ENCODE measurements around the gene PDE11A.
"Not testable (repeated sequence)": the region's sequence is repeated elsewhere in the genome, so short reads cannot be mapped to it uniquely, and the experiment has no call there.

Gene PDE11A

DNA sequence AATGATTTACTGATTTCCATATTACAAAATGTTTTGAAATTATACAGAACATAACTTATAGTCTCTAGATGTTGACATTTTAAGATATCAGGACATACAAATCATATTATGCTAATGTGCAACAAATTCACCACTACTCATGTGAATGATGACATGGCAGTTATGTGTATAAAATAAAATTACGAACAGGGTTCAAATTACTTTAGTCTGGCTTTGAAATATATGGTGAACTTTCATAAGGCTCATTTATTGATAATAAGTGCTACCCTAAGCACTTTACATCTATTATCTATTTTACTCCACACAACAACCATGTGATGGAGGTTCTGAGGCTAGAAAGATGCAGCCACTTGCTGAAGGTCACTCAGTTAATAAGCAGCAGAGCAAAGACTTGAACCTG lies 62.8 kb downstream of the PDE11A start:
- no peak for DNase-seq (ENCODE audit: low read depth in 1 of 2, low spot score in 1 of 2)

- no peak for DNase-seq (ENCODE audit: low read depth in 1 of 2, low spot score in 1 of 2)
Observed at GRCh38 chr2:178008636-178009289, 63.8 kb downstream of the PDE11A start.

DNA sequence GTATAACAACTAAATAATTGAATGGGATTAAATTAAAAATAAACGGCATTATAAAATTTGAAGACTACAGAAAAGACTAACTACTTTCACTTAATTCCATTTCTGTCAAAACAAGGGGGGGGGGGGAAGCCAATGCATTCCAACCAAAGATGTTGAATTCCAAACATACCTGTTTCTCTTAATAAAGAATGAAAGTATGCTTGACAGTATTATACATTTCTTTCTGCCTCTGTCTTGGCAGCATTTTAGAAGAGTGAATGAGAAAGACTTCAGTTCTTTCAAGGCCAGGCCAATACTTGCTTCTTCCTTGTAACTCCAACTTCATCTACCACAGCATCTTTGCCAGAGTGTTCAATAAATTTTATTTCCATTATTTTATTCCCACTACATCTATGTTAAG lies 65.9 kb downstream of the PDE11A start:
- DNase-seq (ENCODE audit: low read depth in 1 of 2, low spot score in 1 of 2) = no peak

GRCh38 chr2:178005756-178006155 lies 66.8 kb downstream of the PDE11A start:
- no peak for DNase-seq (ENCODE audit: low read depth in 1 of 2, low spot score in 1 of 2)

DNA sequence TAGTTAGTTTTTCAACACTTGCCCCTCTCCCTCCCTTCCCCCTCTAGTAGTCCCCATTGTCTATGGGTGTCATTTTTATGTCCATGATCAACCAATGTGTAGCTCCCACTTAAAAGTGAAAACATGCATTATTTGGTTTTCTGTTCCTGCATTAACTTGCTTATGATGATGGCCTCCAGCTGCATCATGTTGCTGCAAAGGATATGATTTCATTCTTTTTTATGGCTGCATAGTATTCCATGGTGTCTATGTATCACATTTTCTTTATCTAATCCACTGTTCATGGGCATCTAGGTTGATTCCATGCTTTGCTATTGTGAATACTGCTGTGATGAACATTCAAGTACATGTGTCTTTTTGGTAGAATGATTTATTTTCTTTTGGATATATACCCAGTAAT lies 70.5 kb downstream of the PDE11A start:
- no peak for DNase-seq (ENCODE audit: low read depth in 1 of 2, low spot score in 1 of 2)

DNA sequence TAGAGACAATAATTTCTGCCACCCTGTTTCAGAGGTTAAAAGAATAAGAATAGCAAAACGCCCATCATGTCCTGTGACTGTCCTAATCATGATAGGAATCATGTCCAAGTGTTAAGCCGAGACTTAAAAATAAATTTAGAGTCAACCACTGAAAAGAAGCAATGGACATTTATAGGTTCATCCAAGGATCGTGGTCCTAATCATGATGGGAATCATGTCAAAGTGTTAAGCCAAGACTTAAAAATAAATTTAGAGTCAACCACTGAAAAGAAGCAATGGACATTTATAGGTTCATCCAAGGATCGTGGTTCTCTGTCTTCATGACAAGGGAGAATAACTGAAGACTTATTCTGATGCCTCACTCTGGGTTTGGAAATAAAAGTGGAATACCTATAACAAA lies 73.6 kb downstream of the PDE11A start:
- DNase-seq (ENCODE audit: low read depth in 1 of 2, low spot score in 1 of 2) = no peak

DNA sequence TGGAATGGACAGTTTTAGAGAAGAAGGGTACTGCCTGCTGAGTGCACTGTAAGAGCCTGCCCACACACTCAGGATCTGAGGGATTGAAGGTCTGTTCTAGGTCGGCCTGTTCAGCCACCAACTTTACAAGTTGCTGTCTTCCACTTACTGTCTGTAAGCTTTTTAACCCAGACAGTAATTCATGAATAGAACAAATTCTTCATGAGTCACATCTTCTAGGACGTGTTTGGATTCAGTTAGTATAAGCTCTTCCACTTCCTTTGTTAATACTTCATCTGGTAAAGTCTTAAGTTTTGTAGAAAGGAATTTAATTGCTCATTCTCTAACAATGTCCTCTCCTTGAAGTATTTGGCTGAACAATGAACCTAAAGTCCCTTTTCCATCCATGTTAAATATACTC lies 74.6 kb downstream of the PDE11A start:
- no peak for DNase-seq (ENCODE audit: low read depth in 1 of 2, low spot score in 1 of 2)

DNA sequence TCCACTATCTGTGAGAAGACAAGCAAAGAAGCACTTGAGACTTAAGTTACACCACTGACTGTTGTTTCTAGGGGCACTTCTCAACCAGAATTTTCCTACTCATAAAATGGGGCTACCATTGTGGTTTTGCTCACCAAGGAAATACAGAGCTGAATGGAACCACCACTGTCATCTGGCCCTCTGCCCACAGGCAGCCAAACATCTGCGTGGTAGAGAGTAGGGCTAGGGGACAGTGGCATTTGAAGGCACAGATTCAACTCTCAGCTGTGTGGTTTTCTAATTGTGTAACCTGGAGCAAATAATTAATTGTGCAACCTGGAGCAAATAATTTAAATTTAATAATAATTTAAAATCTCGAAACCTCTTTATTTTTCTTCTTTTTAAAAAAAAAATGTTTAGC lies 79.6 kb downstream of the PDE11A start:
- DNase-seq (ENCODE audit: low read depth in 1 of 2, low spot score in 1 of 2) = no peak

- DNase-seq (ENCODE audit: low read depth in 1 of 2, low spot score in 1 of 2) = no peak
Observed at GRCh38 chr2:177989029-177989885, 83.3 kb downstream of the PDE11A start.

DNA sequence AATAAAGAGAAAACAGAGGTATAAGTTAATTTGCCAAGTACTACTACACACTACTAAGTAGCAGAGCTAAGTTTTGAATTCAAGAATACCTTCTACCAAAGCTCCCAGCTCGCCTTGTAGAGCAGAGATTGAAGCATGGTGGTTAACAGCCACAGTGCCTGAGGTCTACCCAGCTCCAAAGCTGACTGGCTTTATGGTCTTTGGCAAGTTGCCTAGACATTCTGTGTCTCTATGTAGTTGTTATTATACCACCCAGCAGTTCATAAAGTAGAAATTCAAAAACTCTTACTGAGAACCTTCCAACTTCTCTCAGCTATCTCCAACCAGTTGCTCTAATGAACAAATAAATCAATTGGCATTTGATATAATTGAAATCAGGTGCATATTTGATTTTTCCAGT lies 87.8 kb downstream of the PDE11A start:
- DNase-seq (ENCODE audit: low read depth in 1 of 2, low spot score in 1 of 2) = no peak

- no peak for DNase-seq (ENCODE audit: low read depth in 1 of 2, low spot score in 1 of 2)
Observed at GRCh38 chr2:177983183-177983788, 89.3 kb downstream of the PDE11A start.

GRCh38 chr2:177972782-177973181 lies 99.8 kb downstream of the PDE11A start:
- DNase-seq (ENCODE audit: low read depth in 1 of 2, low spot score in 1 of 2) = no peak

- DNase-seq (ENCODE audit: low read depth in 1 of 2, low spot score in 1 of 2) = no peak
Observed at GRCh38 chr2:177972123-177972522, 100.5 kb downstream of the PDE11A start.

DNA sequence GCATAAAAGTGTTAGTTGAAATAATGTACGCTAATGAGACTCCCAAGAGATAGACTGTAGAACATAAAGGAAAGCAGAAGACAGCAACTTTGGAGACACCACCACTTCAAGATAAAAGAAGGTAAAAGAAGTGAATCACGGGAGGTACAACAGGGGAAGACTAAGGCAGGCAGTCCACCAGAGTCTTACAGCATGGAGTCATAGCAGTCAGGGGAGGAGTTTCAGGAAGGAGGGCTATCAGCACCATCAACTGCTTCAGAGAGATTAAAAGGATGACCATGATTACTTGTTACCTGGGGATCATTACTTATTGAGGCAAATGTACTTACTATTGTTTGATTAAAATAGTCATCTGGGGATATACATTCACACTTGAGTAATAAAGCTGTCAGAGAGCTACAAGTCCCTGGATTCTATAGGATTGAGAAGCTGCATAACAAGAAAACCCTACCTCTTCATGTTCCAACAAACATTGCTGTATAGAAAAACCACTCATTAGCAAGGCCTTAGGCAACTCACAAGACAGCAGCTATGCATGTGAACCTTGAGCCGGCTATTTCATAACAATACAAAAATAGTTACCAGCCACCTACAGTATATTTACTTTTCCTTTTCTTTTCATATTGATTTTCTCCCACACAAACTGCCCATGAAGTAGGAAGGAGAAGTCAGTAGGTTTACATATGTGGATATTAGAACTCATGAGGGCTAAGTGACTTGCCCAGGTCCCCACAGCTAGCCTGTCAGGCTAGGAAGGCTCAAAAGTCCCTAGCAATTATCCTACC lies 101.7 kb downstream of the PDE11A start:
- DNase-seq (ENCODE audit: low read depth in 1 of 2, low spot score in 1 of 2) = no peak

GRCh38 chr2:177964892-177965291 lies 107.7 kb downstream of the PDE11A start:
- no peak for DNase-seq (ENCODE audit: low read depth in 1 of 2, low spot score in 1 of 2)

- DNase-seq (ENCODE audit: low read depth in 1 of 2, low spot score in 1 of 2) = no peak
Observed at GRCh38 chr2:177952151-177952550, 120.4 kb downstream of the PDE11A start.

DNA sequence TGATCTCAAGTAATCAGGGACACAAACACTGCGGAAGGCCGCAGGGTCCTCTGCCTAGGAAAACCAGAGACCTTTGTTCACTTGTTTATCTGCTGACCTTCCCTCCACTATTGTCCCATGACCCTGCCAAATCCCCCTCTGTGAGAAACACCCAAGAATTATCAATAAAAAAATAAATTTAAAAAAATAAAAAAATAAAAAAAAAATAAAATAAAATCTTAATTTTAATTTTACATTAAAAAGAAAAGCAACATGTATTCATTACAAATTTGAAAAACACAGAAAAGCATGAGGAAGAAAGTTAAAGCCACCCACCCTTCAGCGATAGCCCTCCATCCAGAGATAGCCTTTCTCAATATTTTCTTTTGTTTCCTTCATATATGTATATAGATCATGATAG lies 125.0 kb downstream of the PDE11A start:
- DNase-seq (ENCODE audit: low read depth in 1 of 2, low spot score in 1 of 2) = not testable (repeated sequence)

DNA sequence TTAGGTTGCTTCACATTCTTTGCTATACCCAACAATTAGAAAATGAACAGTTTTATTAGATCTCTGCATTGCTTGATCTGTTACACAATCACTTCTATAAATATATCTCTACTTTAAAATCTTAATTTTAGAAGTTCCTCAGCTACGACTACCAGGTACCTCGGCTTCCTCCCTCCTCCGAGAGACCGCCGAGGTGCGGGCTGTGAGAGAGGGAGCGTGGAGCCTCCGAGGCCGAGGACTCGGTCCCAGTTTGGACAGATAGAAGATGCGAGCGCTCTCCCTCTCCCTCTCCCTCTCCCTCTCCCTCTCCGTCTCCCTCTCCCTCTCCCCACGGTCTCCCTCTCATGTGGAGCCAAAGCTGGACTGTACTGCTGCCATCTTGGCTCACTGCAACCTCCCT lies 128.0 kb downstream of the PDE11A start:
- DNase-seq (ENCODE audit: low read depth in 1 of 2, low spot score in 1 of 2) = not testable (repeated sequence)

- DNase-seq (ENCODE audit: low read depth in 1 of 2, low spot score in 1 of 2) = no peak
Observed at GRCh38 chr2:177942731-177943130, 129.8 kb downstream of the PDE11A start.

GRCh38 chr2:177939211-177939610 lies 133.4 kb downstream of the PDE11A start:
- DNase-seq (ENCODE audit: low read depth in 1 of 2, low spot score in 1 of 2) = no peak

DNA sequence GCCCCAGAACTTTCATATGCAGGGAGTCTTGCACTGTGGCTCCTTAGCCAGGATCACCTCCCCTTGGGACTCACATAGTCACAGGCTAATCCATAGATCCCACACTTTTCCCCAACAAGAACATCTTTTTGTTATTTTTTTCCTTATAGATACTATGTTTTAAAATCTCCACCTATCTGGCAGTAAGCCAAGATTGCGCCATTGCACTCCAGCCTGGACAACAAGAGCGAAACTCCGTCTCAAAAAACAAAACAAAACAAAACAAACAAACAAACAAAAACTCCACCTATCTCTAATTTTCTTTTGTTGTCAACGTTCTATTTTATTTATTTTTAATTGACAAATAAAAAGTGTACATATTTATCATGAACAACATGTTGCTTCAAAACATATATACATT lies 141.7 kb downstream of the PDE11A start:
- DNase-seq (ENCODE audit: low read depth in 1 of 2, low spot score in 1 of 2) = no peak
